GM23248 (cell line): ENCODE results near the gene RIMS4. TPM values are rescaled to one million over a fixed set of nuclear protein-coding genes. Genes with fewer than 3 reads are reported as not detected.

Experiments used
- DNase-seq: peaks from one replicate; pipeline ENCODE4 v3.0.0-alpha.2; 2015
- H2AFZ ChIP-seq: fragments of 200-600 bp; sonication (generic); 2 replicates; pipeline ENCODE4 v1.6.1; 2016; ENCODE audit warnings: antibody characterized with exemption
- H3F3A ChIP-seq: fragments of 200-600 bp; sonication (generic); 2 replicates; pipeline ENCODE4 v1.6.1; 2016; ENCODE audit warnings: mild to moderate bottlenecking, antibody characterized with exemption, mixed run types; ENCODE audit not compliant: insufficient read depth
- H3K27ac ChIP-seq: fragments of 200-600 bp; sonication (generic); 2 replicates; pipeline ENCODE4 v1.5.1; 2016; ENCODE audit warnings: mild to moderate bottlenecking
- H3K27me3 ChIP-seq: fragments of 200-600 bp; sonication (generic); replicated peaks from 2 replicates; pipeline ENCODE4 v1.6.1; 2016; ENCODE audit warnings: mild to moderate bottlenecking; ENCODE audit not compliant: insufficient read depth
- H3K36me3 ChIP-seq: fragments of 200-600 bp; sonication (generic); 2 replicates; pipeline ENCODE4 v1.6.1; 2016; ENCODE audit warnings: low read depth, mild to moderate bottlenecking
- H3K4me1 ChIP-seq: fragments of 200-600 bp; sonication (generic); 2 replicates; pipeline ENCODE4 v1.6.1; 2016; ENCODE audit warnings: mild to moderate bottlenecking; ENCODE audit not compliant: insufficient read depth
- H3K4me2 ChIP-seq: fragments of 200-600 bp; sonication (generic); one replicate; pipeline ENCODE4 v1.6.1; 2016; ENCODE audit warnings: mild to moderate bottlenecking; ENCODE audit not compliant: unreplicated experiment
- H3K4me3 ChIP-seq: fragments of 200-600 bp; sonication (generic); 2 replicates; pipeline ENCODE4 v1.5.1; 2016; ENCODE audit warnings: mild to moderate bottlenecking
- H3K79me2 ChIP-seq: fragments of 200-600 bp; sonication (generic); 2 replicates; pipeline ENCODE4 v1.6.1; 2016; ENCODE audit warnings: mild to moderate bottlenecking; ENCODE audit not compliant: insufficient read depth
- H3K9ac ChIP-seq: fragments of 200-600 bp; sonication (generic); 2 replicates; pipeline ENCODE4 v1.6.1; 2016; ENCODE audit warnings: mild to moderate bottlenecking
- H3K9me2 ChIP-seq: fragments of 200-600 bp; sonication (generic); 2 replicates; pipeline ENCODE4 v1.6.1; 2016; ENCODE audit warnings: mixed run types, mild to moderate bottlenecking, moderate library complexity; ENCODE audit not compliant: insufficient read depth
- H3K9me3 ChIP-seq: fragments of 200-600 bp; sonication (generic); one replicate; pipeline ENCODE4 v1.6.1; 2017; ENCODE audit warnings: low read depth
- H4K20me1 ChIP-seq: fragments of 200-600 bp; sonication (generic); 2 replicates; pipeline ENCODE4 v1.6.0; 2016; ENCODE audit not compliant: insufficient read depth
- EZH2 ChIP-seq: fragments of 200-600 bp; sonication (generic); IDR thresholded peaks from 2 replicates; pipeline ENCODE4 v1.6.1; 2018; ENCODE audit warnings: antibody characterized with exemption, mild to moderate bottlenecking; ENCODE audit not compliant: insufficient read depth, poor library complexity, severe bottlenecking
- EZH2phosphoT487 ChIP-seq: fragments of 200-600 bp; sonication (generic); IDR thresholded peaks from 2 replicates; pipeline ENCODE4 v1.6.1; 2018; ENCODE audit warnings: antibody characterized with exemption, moderate library complexity, mild to moderate bottlenecking, low read depth; ENCODE audit not compliant: insufficient read depth
- WGBS, 2 experiments: methylation state at CpG; one replicate each; pipeline ENCODE4 v1.1.6; 2015 to 2017; ENCODE audit warnings: low lambda C conversion rate in 2 of 2, low coverage in 1 of 2; ENCODE audit errors: missing lambda C conversion rate in 2 of 2; 5-methylcytosine and 5-hydroxymethylcytosine counted together
- in situ Hi-C: fragments of 300-500 bp; cut with MboI; formaldehyde crosslinking; loops from 2 replicates; pipeline ENCODE4 v1.15.0; 2020
- polyA plus RNA-seq: library from polyadenylated mRNA; unstranded; fragments of >200 nt; fragmentation: Nextera tagmentation; extraction: Ambion mirVana; gene quantifications from 2 replicates; pipeline ENCODE4 v1.2.1, GENCODE V29; 2016
- total RNA-seq: library from RNA; depleted of rRNA; stranded (reverse); fragments of >200 nt; shearing (Covaris generic); gene quantifications from 2 replicates; pipeline ENCODE4 v1.2.3, GENCODE V29; 2014

RIMS4 gene
- total and polyA plus RNA-seq, 2 experiments from 2014 or later, result 0.22 TPM; not detected in 1

GRCh38 chr20:44720997-44721784, 89.2 kb downstream of the RIMS4 start:
- Histone ChIP-seq H3K9me2 (no peaks in the 10 kb centered on the region), H3K9ac (peak overlapping the region; percentile 77), H3K27me3 (no peaks in the 10 kb centered on the region), H2AFZ (no peak overlapping the region), H3K4me2 (peak overlapping the region; percentile 72), H3K9me3 (no peaks in the 10 kb centered on the region), H3K79me2 (no peaks in the 10 kb centered on the region), H3K4me3 (peak overlapping the region; percentile 29; the same call in 1 of the 2 replicates), H3F3A (peaks cover 39% of the 10 kb centered on the region), H4K20me1 (no peaks in the 10 kb centered on the region), H3K4me1 (peaks cover 33% of the 10 kb centered on the region), H3K27ac (peak overlapping the region; percentile 97), H3K36me3 (no peaks in the 10 kb centered on the region)
- 21 to 25% methylated on average over 11 of the region's 11 CpGs for WGBS, 2 experiments
- TF ChIP-seq EZH2 (no peak), EZH2phosphoT487 (no peak)
- peak; percentile 86 for DNase-seq
- in situ Hi-C loops, result no loop called here

- Histone ChIP-seq H3K36me3 (no peaks in the 10 kb centered on the region), H2AFZ (no peak overlapping the region), H3F3A (peaks cover 45% of the 10 kb centered on the region), H3K27me3 (no peaks in the 10 kb centered on the region), H3K4me2 (peak overlapping the region; percentile 72), H4K20me1 (no peaks in the 10 kb centered on the region), H3K9ac (peak overlapping the region; percentile 77), H3K27ac (peak overlapping the region; percentile 97), H3K79me2 (no peaks in the 10 kb centered on the region), H3K4me3 (peak overlapping the region; percentile 29; the same call in 1 of the 2 replicates), H3K4me1 (peaks cover 39% of the 10 kb centered on the region), H3K9me2 (no peaks in the 10 kb centered on the region), H3K9me3 (no peaks in the 10 kb centered on the region)
- DNase-seq, result peak; percentile 93
- in situ Hi-C loops, result no loop called here
- no peak for TF ChIP-seq EZH2
- WGBS, 2 experiments, result 3% methylated on average over 7 of the region's 7 CpGs
Measured at GRCh38 chr20:44720621-44720996, 89.7 kb downstream of the RIMS4 start.

- no peak for TF ChIP-seq EZH2
- no peak for TF ChIP-seq EZH2phosphoT487
- Histone ChIP-seq H3K9me2 (no peaks in the 10 kb centered on the region), H3K4me1 (peaks cover 47% of the 10 kb centered on the region), H3K27ac (peak overlapping the region; percentile 97), H2AFZ (no peak overlapping the region), H3K36me3 (no peaks in the 10 kb centered on the region), H3K4me3 (no peak overlapping the region), H3F3A (peaks cover 46% of the 10 kb centered on the region), H3K27me3 (no peaks in the 10 kb centered on the region), H3K4me2 (peak overlapping the region; percentile 72), H3K9ac (peak overlapping the region; percentile 77), H3K9me3 (no peaks in the 10 kb centered on the region), H3K79me2 (no peaks in the 10 kb centered on the region), H4K20me1 (no peaks in the 10 kb centered on the region)
- in situ Hi-C loops, result no loop called here
- 80 to 85% methylated on average over 19 of the region's 19 CpGs for WGBS, 2 experiments
- DNase-seq, result no peak
Measured at GRCh38 chr20:44719841-44720240, 90.5 kb downstream of the RIMS4 start.

- Histone ChIP-seq H4K20me1 (no peaks in the 10 kb centered on the region), H3K27me3 (no peaks in the 10 kb centered on the region), H3K4me2 (no peak overlapping the region), H2AFZ (no peak overlapping the region), H3K4me1 (peaks cover 58% of the 10 kb centered on the region), H3F3A (peaks cover 46% of the 10 kb centered on the region), H3K9me2 (no peaks in the 10 kb centered on the region), H3K27ac (no peak overlapping the region), H3K79me2 (no peaks in the 10 kb centered on the region), H3K9ac (no peak overlapping the region), H3K4me3 (no peak overlapping the region), H3K36me3 (no peaks in the 10 kb centered on the region), H3K9me3 (no peaks in the 10 kb centered on the region)
- in situ Hi-C loops, result no loop called here
- no peak for TF ChIP-seq EZH2phosphoT487
- no peak for TF ChIP-seq EZH2
- WGBS, 2 experiments, result 40 to 48% methylated on average over 9 to 10 of the region's 10 CpGs
- DNase-seq, result no peak
Measured at GRCh38 chr20:44717986-44718385, 92.4 kb downstream of the RIMS4 start.
